Lung (tissue), 12 donors: ENCODE results near the gene SOBP. TPM values are rescaled to one million over a fixed set of nuclear protein-coding genes. Genes with fewer than 3 reads are reported as not detected.

Experiments
- ATAC-seq: fragments of 200-7000 bp; cut with Tn5 transposase; one replicate; pipeline ENCODE4 v1.9.1; 2020; ENCODE audit warnings: moderate number of reproducible peaks; ENCODE audit not compliant: insufficient read depth, low FRiP score
- DNase-seq, 3 donors: peaks; one replicate each; pipeline ENCODE4 v3.0.0-alpha.2; 2013 to 2017
- H3K27ac ChIP-seq, 2 donors: one replicate each; pipeline ENCODE4 v1.5.1; 2013; ENCODE audit warnings: mild to moderate bottlenecking in 2 of 2, moderate library complexity in 2 of 2, control low read depth in 1 of 2, inconsistent platforms in 1 of 2, low read depth in 1 of 2, low read length in 1 of 2
- H3K27me3 ChIP-seq, 3 donors: one replicate each; pipeline ENCODE4 v1.5.1; 2013; ENCODE audit warnings: low read length in 2 of 3; ENCODE audit not compliant: control insufficient read depth in 3 of 3, insufficient read depth in 3 of 3
- H3K36me3 ChIP-seq, 4 donors: one replicate each; pipeline ENCODE4 v1.5.1; 2013; ENCODE audit warnings: low read length in 4 of 4, mild to moderate bottlenecking in 1 of 4, moderate library complexity in 1 of 4; ENCODE audit not compliant: control insufficient read depth in 4 of 4, insufficient read depth in 4 of 4
- H3K4me1 ChIP-seq, 5 donors: one replicate each; pipeline ENCODE4 v1.5.1; 2013; ENCODE audit warnings: low read length in 5 of 5, mild to moderate bottlenecking in 2 of 5, moderate library complexity in 1 of 5; ENCODE audit not compliant: control insufficient read depth in 5 of 5, insufficient read depth in 5 of 5
- H3K4me3 ChIP-seq: one replicate; pipeline ENCODE4 v1.5.1; 2013; ENCODE audit warnings: mild to moderate bottlenecking, control low read depth, moderate library complexity
- H3K9ac ChIP-seq, 2 donors: one replicate each; pipeline ENCODE4 v1.5.1; 2013; ENCODE audit warnings: low read length in 2 of 2, control low read depth in 1 of 2; ENCODE audit not compliant: insufficient read depth in 1 of 2
- H3K9me3 ChIP-seq, 4 donors: one replicate each; pipeline ENCODE4 v1.5.1; 2013; ENCODE audit warnings: low read length in 3 of 4, mild to moderate bottlenecking in 1 of 4, moderate library complexity in 1 of 4; ENCODE audit not compliant: control insufficient read depth in 4 of 4, insufficient read depth in 3 of 4
- WGBS, 2 donors: extraction: QIAGEN DNeasy Blood & Tissue Kit; methylation state at CpG; one replicate each; pipeline ENCODE4 v1.1.7; 2013; 5-methylcytosine and 5-hydroxymethylcytosine counted together
- polyA plus RNA-seq, 2 donors: library from polyadenylated mRNA; stranded (reverse); fragments of 200-250 nt; gene quantifications; one replicate each; pipeline ENCODE4 v1.2.1, GENCODE V29; 2013
- total RNA-seq, 2 donors: library from RNA; depleted of rRNA in 1 of 2; stranded (reverse); fragments of >200 nt in 1 of 2; gene quantifications; one replicate each; pipeline ENCODE4 v1.2.1, GENCODE V29; 2014 to 2021
- TF ChIP-seq, protein P1 (sequence below): IDR thresholded peaks from 2 replicates; pipeline ENCODE4 v1.5.1; 2012; ENCODE audit warnings: mild to moderate bottlenecking; ENCODE audit errors: control extremely low read depth, extremely low read depth
- donor health status: control.
- donor health status: control.
- donor health status: Bipolar disorder and iron deficiency.
- donor health status: healthy.
- donor health status: DM: yes; HTN: yes; CAD: no.

Gene SOBP
- total and polyA plus RNA-seq, 4 donors: 1.6 to 14.5 (median 5.8) TPM

DNA sequence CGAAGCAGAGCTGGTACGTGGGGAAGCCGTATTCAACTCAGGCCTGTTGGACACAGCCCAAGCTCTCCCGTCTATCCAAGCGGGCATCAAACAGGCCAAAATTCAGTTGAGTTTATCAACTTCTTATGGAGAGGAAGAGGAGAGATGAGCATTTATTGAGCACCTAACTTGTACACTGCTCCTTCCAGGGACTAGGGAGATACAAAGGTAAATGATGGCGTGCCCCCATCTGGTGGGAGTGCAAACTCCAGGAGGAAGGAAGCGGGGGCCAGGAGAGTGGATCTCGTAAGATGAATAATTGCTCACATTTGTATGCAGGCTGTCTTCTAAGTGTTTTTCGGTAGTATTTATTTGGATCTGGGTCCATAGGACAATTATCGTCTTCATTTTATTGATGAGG lies 146.6 kb downstream of the SOBP start:
- Histone ChIP-seq H3K27me3 (peaks cover 0 to 3% (median 0%) of the 10 kb centered on the region in 3 donors), H3K9me3 (peaks cover 0 to 3% (median 0%) of the 10 kb centered on the region in 4 donors), H3K36me3 (peaks cover 0 to 5% (median 2%) of the 10 kb centered on the region in 4 donors), H3K4me1 (peaks cover 0 to 6% (median 2%) of the 10 kb centered on the region in 5 donors), H3K9ac (no peak overlapping the region), H3K27ac (no peak overlapping the region), H3K4me3 (no peak overlapping the region)
- WGBS, 2 donors: 91 to 94% methylated on average over 10 of the region's 10 CpGs
- DNase-seq (no peak), ATAC-seq (no peak)
- TF ChIP-seq, protein P1, sequence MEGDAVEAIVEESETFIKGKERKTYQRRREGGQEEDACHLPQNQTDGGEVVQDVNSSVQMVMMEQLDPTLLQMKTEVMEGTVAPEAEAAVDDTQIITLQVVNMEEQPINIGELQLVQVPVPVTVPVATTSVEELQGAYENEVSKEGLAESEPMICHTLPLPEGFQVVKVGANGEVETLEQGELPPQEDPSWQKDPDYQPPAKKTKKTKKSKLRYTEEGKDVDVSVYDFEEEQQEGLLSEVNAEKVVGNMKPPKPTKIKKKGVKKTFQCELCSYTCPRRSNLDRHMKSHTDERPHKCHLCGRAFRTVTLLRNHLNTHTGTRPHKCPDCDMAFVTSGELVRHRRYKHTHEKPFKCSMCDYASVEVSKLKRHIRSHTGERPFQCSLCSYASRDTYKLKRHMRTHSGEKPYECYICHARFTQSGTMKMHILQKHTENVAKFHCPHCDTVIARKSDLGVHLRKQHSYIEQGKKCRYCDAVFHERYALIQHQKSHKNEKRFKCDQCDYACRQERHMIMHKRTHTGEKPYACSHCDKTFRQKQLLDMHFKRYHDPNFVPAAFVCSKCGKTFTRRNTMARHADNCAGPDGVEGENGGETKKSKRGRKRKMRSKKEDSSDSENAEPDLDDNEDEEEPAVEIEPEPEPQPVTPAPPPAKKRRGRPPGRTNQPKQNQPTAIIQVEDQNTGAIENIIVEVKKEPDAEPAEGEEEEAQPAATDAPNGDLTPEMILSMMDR: no peak

DNA sequence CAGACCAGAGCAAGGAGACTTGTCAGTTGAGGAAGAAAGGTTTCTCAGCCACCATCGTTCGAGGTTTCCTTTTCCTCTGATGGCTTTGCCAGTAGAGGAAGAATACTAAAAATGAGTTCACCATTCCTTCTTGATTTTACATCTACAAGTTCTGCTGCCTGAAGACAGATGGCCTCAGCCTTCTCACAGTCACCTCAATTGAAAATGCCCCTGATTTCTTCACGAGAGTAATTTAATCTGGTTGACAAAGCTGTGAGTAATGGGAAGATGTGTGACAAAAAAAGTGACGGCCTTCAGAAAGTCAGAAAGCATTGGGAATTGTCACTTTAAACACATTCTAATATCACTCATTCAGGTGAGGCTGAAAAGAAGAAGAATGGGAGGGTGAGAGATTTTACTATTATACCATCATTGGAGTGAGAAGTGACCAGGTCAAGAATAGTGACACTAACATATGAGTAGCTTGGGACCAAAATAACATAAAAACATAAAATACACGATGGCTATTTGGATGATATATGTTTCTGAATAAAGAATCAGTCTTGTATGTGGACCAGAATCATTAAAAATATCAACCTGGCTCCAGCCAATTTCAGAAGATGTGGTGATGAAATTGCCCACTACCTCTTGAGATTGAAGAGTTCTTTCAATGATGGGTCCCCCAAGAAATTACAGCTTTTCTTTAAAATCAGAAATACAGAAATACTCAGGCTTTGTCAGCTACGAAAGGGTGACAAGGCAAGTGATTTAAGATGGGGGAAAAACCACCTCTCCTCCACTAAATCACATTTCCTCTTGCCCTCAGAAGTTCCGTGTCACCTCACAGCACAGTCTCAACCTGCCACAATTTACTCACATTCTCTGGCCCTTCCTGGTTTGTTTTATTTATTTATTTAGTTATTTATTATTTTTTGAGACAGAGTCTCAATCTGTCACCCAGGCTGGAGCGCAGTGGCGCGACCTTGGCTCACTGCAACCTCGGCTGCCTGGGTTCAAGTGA lies 147.7 kb downstream of the SOBP start:
- H3K9ac ChIP-seq: no peak overlapping the region
- H3K27me3 ChIP-seq: peaks cover 0 to 3% (median 0%) of the 10 kb centered on the region in 3 donors
- TF ChIP-seq, protein P1: no peak
- ATAC-seq (no peak), DNase-seq (no peak)
- WGBS, 2 donors: 69 to 86% methylated on average over 11 of the region's 11 CpGs
- H3K9me3 ChIP-seq: peaks cover 0 to 3% (median 0%) of the 10 kb centered on the region in 4 donors
- no peak overlapping the region for H3K27ac ChIP-seq
- peaks cover 0 to 12% (median 3%) of the 10 kb centered on the region in 5 donors for H3K4me1 ChIP-seq
- peaks cover 0 to 5% (median 3%) of the 10 kb centered on the region in 4 donors for H3K36me3 ChIP-seq
- H3K4me3 ChIP-seq: no peak overlapping the region

DNA sequence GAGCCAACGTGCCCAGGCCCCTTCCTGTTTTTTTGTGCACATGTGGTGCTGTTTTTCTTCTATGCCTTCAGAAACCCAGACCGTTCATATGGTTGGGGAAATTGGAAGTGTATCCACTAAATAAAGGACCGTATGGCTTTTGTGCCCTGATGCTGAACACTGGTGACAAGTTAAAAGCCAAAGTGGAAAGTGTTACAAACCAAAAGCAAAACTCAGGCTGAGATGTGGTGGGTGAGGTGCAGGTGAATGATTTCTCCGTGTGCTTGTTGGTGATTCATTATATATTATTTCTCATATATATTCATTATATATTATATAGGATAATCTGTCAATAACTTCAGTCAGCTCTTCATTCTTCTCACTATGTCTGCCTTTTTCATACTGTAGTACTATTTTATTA lies 148.6 kb downstream of the SOBP start:
- Histone ChIP-seq H3K27me3 (peaks cover 0 to 3% (median 0%) of the 10 kb centered on the region in 3 donors), H3K4me1 (peaks cover 0 to 12% (median 3%) of the 10 kb centered on the region in 5 donors), H3K4me3 (no peak overlapping the region), H3K27ac (no peak overlapping the region), H3K9ac (no peak overlapping the region), H3K9me3 (peaks cover 0 to 3% (median 0%) of the 10 kb centered on the region in 4 donors), H3K36me3 (peaks cover 0 to 5% (median 3%) of the 10 kb centered on the region in 4 donors)
- no peak for ATAC-seq
- 85 to 86% methylated on average over 4 of the region's 4 CpGs for WGBS, 2 donors
- DNase-seq: no peak
- TF ChIP-seq, protein P1: no peak
